ENCODE results near the gene CINP.

DNA sequence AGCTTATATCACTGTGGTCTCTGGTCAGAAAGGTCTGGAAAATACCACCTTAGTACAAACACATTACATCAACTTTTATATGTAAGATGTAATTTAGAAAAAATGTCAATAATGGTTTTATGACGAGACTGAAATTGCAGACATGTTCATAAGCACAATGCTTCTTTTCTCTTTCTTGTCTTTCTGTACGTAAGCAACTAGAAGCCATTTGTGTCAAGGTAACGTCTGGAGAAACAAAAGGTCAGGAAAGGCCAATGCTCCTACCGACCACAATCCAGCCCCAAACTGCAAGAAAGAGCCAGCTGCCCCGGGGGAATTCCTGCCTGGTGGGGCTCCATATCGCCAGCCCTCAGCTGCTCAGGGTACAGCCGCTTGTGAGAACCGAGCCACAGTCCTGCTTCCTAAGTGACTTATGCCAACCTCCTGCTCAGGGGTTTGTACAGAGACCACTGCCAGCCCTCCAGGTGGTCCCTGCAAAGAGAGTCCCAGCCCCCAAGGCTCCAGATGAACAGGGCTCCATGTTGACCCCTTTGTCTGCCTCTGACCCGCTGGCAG, 36.8 kb downstream of the CINP start:
- TF ChIP-seq, protein P1, sequence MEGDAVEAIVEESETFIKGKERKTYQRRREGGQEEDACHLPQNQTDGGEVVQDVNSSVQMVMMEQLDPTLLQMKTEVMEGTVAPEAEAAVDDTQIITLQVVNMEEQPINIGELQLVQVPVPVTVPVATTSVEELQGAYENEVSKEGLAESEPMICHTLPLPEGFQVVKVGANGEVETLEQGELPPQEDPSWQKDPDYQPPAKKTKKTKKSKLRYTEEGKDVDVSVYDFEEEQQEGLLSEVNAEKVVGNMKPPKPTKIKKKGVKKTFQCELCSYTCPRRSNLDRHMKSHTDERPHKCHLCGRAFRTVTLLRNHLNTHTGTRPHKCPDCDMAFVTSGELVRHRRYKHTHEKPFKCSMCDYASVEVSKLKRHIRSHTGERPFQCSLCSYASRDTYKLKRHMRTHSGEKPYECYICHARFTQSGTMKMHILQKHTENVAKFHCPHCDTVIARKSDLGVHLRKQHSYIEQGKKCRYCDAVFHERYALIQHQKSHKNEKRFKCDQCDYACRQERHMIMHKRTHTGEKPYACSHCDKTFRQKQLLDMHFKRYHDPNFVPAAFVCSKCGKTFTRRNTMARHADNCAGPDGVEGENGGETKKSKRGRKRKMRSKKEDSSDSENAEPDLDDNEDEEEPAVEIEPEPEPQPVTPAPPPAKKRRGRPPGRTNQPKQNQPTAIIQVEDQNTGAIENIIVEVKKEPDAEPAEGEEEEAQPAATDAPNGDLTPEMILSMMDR (IDR thresholded peaks at IDR 0.05; ENCODE audit: low read depth, low read length), result no peak
- TF ChIP-seq EZH2phosphoT487 (IDR thresholded peaks at IDR 0.05; ENCODE audit: low read depth), result no peak

All from OCI-LY3 (cell line).